ENCODE data around the gene TSPAN4.

The TSPAN4 gene

DNA sequence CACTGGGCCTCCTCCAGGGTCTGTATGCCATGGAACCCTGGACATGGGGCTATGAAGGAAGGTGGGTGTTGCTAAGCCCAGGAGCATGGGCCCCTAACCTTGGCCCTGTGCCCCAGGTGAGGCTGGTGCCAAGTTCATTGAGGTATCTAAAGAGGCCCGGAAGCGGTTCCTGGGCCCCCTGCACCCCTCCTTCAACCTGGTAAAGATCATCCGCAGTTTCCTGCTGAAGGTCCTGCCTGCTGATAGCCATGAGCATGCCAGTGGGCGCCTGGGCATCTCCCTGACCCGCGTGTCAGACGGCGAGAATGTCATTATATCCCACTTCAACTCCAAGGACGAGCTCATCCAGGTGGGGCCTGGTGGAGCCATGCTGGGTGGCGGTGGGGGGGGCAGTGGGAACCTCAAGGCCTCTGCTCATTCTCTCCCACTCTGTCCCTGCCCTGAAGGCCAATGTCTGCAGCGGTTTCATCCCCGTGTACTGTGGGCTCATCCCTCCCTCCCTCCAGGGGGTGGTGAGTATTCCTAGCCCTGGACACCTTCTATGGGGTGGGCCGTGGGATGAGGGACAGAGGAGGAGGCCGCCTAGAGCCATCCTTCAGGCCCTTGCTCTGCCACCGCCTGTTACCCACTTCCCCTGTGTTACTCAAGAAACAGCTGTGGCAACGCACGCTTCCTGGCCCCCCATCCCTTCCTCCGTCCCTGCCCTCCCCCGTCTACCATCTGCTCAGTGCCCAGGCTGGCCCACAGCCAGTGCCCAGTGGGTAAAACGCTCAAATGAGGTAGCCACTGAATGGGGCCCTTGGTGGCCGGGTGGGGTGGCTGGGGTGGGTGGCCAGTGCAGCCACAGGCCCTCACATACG is 20.9 kb upstream of the TSPAN4 start:
- FAIRE-seq = no peak
- DNase-seq (ENCODE audit: low spot score) = no peak

DNA sequence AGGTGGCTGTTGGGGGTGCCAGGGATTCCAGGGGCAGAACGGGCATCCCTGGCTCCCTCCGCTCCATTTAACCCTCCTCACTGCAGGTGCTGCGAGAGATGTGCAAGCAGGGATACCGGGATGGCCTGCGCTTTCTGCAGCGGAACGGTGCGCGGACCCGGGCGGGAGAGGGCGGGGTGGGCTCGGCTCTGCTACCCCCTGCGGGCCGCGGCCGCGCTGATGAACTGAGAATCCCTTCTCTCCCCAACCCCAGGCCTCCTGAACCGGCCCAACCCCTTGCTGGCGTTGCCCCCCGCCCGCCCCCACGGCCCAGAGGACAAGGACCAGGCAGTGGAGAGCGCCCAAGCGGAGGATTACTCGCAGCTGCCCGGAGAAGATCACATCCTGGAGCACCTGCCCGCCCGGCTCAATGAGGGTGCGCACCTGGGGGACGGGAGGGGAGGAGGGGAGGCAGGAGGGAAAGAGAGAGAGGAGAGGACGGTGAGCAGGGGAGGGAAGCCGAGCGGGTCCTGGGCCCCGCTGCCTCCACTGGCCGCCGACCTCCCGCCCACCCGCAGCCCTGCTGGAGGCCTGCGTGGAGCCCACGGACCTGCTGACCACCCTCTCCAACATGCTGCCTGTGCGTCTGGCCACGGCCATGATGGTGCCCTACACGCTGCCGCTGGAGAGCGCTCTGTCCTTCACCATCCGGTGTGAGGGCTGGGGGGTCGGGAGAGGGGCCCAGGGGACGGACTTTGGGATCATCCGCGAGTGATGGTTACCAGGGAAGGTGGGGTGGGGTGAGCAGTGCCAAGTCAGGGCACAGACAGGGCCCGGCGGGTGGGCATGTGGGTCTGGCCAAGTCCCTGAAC is 19.0 kb upstream of the TSPAN4 start:
- FAIRE-seq (no peak), DNase-seq (ENCODE audit: low spot score) (no peak)

DNA sequence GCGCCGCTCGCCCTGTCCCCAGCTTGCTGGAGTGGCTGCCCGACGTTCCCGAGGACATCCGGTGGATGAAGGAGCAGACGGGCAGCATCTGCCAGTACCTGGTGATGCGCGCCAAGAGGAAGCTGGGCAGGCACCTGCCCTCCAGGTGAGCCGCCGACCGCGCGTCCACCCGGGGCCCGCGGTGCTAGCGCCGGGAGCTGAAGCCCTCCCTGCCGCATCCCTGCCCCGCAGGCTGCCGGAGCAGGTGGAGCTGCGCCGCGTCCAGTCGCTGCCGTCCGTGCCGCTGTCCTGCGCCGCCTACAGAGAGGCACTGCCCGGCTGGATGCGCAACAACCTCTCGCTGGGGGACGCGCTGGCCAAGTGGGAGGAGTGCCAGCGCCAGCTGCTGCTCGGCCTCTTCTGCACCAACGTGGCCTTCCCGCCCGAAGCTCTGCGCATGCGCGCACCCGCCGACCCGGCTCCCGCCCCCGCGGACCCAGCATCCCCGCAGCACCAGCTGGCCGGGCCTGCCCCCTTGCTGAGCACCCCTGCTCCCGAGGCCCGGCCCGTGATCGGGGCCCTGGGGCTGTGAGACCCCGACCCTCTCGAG is 18.3 kb upstream of the TSPAN4 start:
- FAIRE-seq (no peak), DNase-seq (ENCODE audit: low spot score) (no peak)

DNA sequence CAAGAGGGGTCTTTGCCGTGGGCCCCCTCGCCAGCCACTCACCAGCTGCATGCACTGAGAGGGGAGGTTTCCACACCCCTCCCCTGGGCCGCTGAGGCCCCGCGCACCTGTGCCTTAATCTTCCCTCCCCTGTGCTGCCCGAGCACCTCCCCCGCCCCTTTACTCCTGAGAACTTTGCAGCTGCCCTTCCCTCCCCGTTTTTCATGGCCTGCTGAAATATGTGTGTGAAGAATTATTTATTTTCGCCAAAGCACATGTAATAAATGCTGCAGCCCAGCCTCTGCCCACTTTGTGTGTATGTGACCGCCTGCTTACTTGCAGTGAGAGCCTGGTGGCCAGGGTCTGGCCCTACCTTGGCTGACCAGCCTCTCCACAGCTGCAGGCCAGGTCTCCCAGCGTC is 17.7 kb upstream of the TSPAN4 start:
- DNase-seq (ENCODE audit: low spot score) (no peak), FAIRE-seq (no peak)

DNA sequence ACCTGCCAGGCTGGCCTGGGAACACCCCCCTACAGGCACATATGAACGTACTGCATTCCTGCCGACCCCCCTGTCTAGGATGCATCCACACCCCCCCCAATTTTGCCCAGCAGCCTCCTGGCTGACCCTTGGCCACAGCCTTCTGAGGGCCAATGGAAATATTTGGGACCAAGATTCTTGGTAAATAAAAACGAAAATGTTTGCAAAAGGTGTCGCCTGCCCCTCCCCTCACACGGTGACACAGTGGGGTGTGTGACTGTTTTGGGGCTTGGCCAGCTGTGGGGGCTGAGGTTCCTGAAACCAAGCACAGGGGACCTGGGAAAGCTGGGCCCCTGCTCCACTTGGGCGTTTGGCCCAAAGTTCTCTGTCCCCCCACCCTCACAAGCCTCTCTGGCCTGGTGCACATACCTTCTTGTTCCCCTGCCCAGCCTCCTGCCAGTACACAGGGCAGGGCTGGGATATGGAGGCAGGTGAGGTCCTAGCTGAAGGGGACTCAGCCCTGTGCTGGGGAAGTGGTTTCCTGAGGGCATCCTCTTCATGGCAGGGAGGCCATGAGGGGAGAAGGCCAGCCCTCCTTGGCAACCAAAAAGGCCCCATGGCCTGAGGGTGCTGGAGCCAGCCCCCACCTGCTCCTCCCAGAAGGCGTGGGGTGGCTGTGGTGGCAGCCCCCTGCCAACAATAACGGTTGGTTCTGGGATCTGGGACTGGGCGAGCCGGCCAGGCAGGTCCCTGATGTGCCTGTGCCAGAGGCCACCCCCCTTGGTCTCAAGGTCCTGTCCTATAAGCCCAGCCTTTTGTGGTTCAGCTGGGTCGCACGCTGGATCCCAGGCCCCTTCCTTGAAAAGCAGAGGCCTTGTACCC is 17.1 kb upstream of the TSPAN4 start:
- FAIRE-seq = no peak
- no peak for DNase-seq (ENCODE audit: low spot score)

DNA sequence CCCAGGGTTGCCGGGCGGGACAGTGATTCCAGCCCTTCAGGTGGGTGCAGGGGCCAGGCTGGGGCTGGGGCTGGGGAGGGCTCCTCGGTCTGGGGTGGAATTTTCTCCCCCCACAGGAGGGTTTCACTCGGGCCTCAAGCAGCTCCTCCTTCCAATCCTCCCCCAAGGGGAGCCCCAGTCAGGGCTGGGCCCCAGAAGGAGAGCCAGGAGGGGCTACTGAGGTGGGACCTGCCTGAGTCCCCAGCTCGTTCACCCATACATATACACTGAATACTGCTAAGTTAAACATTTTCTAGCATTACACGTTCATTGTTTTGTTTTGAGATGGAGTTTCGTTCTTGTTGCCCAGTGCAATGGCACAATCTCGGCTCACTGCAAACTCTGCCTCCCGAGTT is 16.4 kb upstream of the TSPAN4 start:
- no peak for FAIRE-seq
- DNase-seq (ENCODE audit: low spot score) = no peak

DNA sequence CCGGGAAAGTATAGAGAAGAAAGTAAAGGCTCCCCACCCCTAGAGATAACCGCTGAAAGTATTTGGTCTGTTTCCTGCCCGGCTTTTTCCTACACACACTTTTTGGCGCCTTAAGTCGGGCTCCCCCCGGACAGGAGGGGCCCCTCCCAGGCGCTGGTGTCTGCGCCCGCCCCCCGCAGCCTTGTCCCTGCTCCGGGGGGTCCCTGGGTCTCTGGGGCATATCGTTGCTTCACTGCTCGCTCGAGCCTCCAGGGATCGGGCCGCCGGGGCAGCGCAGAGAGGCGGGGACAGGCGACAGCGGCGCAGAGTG is 15.9 kb upstream of the TSPAN4 start:
- DNase-seq (ENCODE audit: low spot score) (no peak), FAIRE-seq (no peak)

DNA sequence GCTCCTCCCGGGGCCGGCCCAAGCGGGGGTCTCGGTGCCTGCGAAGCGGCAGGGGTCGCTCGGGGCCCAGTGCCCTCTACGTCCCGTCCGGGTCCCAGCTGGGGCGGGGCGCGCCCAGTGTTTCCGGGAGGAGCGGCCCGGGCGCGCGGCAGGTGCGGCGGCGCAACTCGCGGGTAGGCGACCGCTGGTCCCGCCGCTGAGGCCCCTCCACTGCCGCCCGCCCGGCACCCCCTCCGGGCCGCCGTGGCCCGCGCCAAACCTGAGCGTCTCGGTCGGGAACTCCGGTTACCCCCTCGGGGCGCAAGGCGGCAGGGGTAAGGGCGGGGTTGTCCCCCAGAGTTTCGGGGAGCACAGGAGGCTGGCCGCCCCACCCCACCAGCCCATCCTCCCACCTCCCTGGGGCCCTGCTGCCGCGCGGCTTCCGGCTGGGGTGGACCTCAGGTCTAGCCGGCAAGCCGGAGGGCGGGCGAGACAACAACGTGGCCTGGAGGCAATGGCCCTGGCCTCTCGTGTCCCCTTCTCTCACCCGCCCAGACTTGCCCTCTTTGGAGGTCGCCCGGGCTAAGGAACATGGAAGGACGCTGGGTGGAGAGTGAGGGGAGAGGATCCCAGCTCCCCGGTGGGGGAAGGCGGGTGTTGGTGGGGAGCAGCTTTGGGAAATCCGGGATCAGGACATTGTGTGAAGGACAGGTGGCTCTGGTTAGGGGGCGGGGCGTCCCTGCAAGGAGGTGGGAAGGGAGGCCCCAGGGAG is 15.3 kb upstream of the TSPAN4 start:
- no peak for DNase-seq (ENCODE audit: low spot score)
- no peak for FAIRE-seq

DNA sequence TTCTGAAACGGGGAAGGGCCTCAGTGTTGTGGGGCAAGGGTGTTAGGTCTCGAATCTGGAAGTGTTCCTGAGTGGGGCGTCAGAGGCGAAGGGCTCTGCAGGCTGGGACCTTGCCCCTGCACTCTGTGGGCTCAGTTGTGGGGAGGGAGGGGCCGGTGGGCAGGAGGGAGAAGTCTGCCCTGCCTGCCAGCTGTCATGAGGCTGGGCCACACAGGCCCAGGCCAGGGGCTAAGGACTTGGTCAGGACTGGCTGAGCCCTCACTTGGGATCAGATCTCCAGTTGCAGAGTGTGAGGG is 14.8 kb upstream of the TSPAN4 start, which contains the start of gene CRACR2B:
CRACR2B (plus strand) TSS at position 23 of the 296 bp plus-strand sequence. CDS start 689 bp downstream, outside the sequence.
- FAIRE-seq (no peak), DNase-seq (ENCODE audit: low spot score) (no peak)

DNA sequence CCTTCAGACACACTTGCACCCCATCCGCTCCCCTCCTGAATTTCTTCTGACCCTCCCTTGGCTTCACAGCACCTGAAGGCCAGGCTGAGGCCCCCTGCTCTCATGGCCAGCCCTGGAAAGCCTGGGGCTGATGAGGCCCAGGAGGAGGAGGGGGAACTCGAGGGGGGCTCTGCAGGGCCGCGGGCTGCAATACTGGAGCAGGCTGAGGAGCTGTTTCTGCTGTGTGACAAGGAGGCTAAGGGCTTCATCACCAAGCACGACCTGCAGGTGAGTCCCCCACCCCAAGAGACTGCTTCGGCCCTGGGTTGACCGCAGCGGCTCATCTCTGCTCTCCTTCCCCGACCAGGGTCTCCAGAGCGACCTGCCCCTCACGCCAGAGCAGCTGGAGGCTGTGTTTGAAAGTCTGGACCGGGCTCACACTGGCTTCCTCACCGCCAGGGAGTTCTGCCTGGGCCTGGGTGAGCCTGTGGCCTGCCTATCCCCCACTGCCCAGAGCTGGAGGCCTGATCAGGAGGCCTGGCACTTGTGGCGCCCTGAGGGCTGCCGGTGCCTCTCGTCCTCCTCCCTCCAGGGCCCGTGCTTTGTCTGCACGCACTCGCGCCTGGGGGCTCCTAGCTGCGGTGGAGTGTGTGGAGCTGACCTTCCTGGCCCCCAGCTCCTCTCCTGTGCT is 14.0 kb upstream of the TSPAN4 start:
- FAIRE-seq (no peak), DNase-seq (ENCODE audit: low spot score) (no peak)

DNA sequence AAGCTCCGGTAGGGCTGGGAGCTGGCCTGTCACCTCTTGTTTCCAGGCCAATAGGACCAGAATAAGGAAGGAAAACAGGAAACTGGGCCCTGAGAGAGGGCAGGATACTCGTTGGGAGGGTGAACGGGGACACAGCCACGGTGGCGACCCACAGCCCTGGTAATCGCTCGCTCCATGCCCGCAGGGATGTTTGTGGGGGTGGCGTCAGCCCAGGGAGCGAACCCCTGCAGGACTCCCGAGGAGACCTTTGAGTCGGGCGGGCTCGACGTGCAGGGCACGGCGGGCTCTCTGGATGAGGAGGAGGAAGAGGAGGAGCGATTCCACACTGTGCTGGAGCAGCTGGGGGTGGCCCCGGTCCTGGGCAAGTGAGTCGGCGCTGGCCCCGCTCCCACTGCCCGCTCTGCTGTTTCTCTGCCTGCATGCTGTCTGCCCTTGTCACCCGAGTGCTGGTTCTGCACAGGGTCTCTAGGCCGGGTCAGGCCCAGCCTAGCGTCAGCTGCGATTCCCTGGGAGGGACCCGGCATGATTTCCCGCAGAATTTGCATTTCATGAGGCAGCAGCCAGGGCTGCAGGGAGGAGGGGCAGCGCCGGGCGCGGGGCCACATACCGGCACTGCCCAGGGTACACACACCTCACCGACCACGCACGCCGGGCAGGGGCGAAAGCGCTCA is 13.3 kb upstream of the TSPAN4 start:
- FAIRE-seq (no peak), DNase-seq (ENCODE audit: low spot score) (peak; percentile 60)

DNA sequence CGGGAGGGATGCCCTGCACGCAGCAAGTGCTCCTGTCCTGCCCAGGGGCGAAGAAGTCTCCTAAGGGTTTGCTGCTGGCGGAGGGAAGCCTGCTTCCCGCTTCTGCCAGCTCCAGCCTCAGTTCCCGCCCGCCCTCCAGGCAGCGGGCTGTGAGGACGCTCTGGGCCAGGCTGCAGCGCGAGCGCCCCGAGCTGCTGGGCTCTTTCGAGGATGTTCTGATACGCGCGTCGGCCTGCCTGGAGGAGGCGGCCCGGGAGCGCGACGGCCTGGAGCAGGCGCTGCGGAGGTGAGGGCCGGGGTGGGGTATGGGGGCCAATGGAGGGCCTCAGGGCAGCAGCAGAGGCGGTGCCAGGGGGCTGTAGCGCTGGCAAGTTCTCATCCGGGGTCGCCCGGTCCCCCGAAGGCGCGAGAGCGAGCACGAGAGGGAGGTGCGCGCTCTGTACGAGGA is 12.8 kb upstream of the TSPAN4 start:
- DNase-seq (ENCODE audit: low spot score) (no peak), FAIRE-seq (no peak)

DNA sequence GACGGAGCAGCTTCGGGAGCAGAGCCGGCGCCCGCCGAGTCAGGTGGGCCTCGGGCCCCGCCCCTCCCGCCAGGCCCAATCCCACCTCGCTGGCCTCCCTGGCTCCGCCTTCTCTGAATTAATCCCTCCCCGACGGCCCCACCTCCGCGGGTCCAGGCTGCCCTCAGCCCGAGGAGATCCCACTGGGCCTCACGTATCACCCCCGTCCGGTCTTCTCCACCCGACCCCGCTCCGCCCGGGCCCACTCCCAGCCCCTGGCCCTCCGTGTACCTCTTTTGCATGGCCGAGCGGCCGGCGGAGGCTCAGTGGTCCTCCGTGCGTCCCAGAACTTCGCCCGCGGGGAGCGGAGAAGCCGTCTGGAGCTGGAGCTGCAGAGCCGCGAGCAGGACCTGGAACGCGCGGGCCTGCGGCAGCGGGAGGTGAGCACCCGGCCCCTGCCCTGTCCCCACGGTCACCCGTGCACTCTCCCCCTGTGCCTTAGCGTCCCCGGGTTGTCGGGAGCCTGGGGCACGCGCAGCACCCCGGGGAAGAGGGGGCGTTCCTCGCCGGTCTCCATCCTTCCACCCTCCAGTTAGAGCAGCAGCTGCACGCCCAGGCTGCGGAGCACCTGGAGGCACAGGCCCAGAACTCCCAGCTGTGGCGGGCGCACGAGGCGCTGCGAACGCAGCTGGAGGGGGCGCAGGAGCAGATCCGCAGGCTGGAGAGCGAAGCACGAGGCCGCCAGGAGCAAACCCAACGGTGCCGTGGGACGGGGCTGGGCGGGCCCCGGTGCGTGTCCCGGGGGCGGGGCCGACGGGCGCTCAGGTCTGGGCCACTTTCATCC is 12.1 kb upstream of the TSPAN4 start:
- no peak for FAIRE-seq
- no peak for DNase-seq (ENCODE audit: low spot score)

DNA sequence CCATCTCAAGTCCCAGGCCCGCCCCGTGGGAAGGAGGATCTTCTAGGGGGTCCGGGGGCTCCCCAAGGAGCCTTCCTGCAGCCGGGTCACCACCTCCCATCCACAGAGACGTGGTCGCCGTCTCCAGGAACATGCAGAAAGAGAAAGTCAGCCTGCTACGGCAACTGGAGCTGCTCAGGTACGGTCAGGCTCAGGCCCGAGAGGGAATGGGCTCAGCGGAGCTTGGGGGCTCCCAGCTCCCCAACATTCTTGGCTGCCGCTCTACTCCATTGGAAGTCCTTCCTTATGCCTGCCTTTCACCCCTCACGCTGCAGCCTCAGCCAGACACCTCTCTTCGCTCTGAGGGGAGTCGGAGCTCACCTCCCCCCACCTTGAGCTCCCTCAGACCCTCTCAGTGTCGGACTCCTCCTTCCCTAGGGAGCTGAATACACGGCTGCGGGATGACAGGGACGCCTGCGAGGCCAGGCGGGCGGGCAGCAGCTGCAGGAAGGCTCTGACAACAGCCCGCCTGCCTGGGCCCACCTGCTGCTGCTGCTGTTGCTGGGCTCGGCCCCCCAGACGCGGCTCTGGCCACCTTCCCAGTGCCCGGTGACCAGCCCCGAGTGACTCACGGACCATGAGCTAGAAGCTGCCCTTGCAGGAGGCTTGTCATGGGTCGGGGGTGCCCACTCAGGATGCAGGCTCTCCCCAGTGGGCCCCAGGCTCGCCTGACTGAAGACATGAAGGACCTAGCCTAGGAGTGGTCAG is 11.4 kb upstream of the TSPAN4 start:
- DNase-seq (ENCODE audit: low spot score) = peak; percentile 87
- peak; percentile 70 for FAIRE-seq

DNA sequence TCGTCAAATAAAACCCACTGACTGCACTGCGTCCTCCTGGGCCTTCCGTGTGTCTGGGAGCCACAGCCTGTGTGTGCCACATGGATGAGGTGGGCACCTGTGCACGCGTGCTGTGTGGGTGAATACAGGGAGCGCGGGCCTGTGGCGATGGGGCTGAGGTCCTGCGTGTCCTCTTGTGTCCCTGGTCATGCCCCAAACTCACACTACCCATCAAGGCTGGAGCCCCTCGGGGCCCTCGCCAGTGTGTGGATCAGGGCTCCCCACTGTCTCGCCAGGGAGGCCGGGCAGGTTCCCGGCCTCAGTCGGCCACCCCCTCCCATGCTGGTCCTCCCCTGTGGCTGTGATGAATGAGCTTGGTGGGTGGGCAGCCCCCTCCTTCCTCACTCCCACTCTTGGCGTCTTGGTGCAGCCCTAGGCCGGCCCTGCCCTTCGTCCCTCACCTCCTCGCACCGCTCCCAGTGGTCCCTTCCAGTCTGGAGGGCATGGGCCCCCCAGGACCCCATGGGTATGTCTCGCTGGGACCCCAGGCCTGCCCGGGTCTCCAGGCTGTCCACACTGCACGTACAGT is 10.6 kb upstream of the TSPAN4 start:
- DNase-seq (ENCODE audit: low spot score) = no peak
- no peak for FAIRE-seq

DNA sequence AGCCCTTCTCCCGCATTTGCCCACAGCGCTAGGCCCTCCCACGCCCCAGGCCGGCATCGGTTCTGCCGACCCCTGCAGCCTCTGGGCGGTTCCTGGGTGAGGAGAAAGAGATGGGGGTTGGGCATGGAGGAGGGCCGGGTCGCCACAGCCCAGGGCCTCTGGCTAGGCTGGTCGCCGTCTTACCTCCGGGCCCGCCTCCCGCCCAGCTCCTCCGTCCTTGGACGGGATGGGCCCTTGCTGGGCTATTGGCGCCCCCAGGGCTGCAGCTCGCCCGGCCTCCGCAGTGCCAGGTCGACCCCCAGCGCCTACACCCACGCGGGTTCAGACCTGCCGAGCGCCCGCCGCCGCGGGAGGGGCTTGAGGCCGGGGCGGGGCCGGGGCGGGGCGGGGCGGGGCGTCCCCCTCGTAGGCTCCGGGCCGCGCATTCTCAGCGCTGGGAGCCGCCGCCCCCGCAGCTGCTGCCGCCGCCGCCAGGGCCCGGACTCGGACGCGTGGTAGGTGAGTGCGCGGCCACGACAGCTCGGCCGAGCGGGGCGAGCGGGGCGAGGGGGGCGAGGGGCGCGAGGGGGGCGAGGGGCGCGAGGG is 10.0 kb upstream of the TSPAN4 start, which contains the start of gene CD151:
CD151 (plus strand) TSS at position 424 of the 585 bp plus-strand sequence. CDS start 3,118 bp downstream, outside the sequence.
- no peak for FAIRE-seq

More for the DNA sequence above, 10.0 kb upstream of the TSPAN4 start, which contains the start of gene CD151:
- peak; percentile 59 for DNase-seq (ENCODE audit: low spot score)

Measured in RCC 7860 (cell line).